ENCODE results near the gene FYN. TPM values are rescaled to one million over a fixed set of nuclear protein-coding genes. Genes with fewer than 3 reads are reported as not detected.
"Not testable (repeated sequence)": the region's sequence is repeated elsewhere in the genome, so short reads cannot be mapped to it uniquely, and the experiment has no call there.

The FYN gene
- total RNA-seq, 1 experiment from 2014 or later = 49.9 TPM

- not testable (repeated sequence) for DNase-seq (ENCODE audit: low read depth)
These were observed 192.2 kb downstream of the FYN start for GRCh38 chr6:111680811-111681609.

- no peak for DNase-seq (ENCODE audit: low read depth)
These were observed 193.1 kb downstream of the FYN start for GRCh38 chr6:111680015-111680712.

DNA sequence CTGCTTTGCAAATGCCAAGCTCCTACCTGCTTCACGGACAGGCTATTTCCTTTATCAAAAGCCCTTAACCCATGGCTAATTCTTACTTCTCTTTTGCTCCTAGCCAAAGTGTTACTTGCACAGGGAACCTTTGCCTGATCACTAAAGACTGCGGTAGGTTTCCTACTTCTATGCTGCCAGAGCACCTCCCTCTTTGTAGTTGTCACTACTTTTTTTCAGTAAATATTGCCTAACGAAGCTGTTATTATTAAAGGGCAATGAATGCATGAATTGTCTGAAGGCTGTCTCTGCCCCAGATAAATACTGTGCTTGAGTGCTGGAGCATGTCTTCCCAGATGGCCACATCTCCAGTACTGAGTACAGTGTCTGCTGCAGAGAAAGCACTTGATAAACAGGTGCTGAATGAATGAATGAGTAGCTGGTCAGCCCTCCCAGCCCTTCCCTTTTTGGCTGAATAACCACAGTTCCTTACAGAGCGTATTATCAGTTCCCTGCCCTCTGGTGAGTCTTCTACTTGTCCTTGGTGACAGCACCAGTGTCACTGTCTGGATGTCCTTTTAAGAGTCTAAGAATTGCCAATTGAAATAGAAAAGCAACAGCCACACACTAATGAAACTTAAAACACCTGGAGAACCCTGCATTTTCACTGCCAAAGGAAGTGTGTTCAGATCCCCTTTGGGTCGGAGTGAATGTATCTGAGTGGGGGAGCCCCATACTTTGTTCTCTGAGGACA is 194.0 kb downstream of the FYN start:
- DNase-seq (ENCODE audit: low read depth) = no peak

DNA sequence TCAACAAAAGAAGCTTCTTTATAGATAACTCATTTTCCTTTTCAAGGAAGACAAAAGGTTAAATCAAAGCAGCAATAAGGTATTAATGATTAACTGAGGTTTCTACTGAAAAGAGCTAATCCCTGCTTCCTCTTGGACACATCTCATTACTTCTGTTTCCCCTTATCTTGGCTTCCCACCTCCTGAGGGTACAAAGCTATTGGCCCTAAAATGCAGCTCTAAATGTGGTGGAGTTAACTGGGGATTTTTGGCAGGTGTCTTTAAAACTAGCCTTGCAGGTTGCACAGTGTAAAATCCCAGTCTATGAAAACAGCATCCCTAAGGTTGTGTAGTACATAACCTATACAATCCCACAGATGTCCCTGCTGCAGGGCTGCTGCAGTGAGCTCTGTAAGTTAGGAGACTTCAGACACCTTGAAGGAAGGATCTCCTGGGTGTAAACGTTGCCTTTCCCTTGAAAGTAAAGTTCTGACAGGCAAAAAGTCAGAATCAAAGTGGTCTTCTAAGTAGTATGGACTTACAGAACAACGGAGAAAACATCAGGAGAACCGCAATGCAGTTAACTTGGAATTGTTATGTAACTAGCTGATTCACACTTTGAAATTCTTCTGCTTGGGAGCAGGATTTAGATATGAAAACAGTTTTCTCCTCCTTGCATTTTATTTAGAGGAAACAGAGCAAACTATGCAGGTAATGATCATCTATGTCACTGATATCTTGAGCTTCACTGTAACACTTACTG is 195.8 kb downstream of the FYN start:
- DNase-seq (ENCODE audit: low read depth) = no peak

DNA sequence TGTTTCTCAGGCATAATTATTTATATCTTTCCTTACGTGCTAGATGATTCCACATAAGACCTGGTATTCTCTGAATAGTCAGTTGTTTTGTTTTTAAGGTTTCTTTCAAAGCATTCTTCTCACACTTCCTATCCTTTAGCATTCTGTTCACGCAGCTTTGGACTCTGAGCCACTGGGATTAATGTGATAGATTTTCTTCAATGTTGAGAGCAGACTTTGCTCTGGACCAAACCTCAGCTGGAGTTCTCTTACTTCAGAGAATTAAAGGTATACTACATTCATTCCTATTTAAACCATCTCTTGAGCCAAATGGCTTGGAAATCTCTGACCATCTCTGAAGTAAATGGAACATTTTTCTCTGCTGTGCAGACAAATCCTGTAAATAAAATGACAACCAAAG is 196.9 kb downstream of the FYN start:
- no peak for DNase-seq (ENCODE audit: low read depth)

DNA sequence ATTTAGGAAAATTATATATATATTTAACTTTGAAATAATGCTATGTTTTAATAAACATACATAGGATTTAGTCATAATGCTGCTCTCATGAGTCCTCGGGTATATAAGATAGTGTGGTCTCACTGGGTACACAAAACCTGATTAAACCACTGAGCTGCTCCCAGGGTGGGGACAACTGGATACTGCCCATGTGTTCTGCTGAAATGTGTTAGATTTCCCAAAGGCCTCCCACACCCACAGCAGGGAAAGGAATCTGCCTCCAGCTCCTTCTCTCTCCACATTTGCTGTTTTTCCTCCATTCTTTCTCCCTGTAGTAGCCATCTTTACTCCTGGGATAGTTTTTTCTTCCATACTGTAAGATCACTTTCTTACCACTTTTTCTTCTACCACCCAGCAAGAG is 198.4 kb downstream of the FYN start:
- DNase-seq (ENCODE audit: low read depth) = no peak

DNA sequence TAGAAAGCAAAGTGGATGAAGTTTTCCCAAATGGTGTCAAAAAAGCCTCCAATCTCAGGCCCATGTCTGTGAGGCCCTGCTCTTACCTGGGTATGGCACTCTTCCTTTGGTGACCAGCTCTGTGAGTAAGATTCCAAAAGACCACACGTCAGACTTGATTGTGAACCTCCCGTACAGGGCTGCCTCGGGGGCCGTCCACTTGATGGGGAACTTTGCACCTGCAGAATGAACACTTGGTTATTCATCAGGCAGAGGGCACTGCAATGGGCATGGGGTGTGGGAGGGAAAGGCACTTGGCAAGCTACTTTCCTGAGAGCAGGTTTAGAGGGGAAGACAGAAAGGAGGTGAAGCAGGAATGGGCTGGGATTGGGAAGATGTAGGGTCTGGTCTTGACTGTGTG is 198.8 kb downstream of the FYN start:
- DNase-seq (ENCODE audit: low read depth) = no peak

GRCh38 chr6:111673937-111674336 is 199.3 kb downstream of the FYN start:
- DNase-seq (ENCODE audit: low read depth) = no peak

DNA sequence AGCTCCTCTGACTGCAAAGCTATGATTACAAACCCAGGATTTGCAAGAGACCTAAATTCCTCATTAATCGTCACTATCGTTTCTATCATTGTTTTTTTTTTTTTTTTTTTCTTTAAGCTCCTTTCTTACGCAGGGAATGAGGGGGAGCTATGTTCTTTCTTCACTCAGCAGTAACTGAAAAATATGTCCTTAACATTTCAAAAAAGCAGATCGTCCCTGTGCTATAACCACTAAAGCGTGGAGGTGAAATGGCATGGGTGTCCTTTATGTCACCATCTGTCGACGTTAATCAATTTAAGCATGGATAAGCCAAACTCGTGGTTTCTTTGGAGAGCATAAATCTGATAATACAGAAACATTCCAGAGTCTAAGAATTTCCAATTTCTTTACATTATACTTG is 199.7 kb downstream of the FYN start:
- no peak for DNase-seq (ENCODE audit: low read depth)

- DNase-seq (ENCODE audit: low read depth) = no peak
These were observed 200.3 kb downstream of the FYN start for GRCh38 chr6:111672761-111673450.

DNA sequence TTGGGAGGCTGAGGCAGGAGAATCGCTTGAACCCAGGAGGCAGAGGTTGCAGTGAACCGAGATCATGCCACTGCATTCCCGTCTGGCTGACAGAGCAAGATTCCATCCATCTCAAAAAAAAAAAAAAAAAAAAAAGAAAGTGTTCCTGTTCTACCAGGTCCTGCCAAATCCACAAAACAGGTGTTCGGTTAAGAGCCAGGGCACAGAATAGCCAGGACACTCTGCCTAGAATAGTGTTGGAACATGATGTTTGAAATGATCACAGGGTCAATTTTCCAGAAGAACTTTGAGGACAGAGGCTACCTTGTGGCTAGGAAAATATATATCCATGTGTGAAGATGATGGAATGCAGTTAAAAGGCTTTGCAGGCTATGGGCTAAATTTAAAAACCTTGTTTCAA is 203.9 kb downstream of the FYN start:
- no peak for DNase-seq (ENCODE audit: low read depth)

DNA sequence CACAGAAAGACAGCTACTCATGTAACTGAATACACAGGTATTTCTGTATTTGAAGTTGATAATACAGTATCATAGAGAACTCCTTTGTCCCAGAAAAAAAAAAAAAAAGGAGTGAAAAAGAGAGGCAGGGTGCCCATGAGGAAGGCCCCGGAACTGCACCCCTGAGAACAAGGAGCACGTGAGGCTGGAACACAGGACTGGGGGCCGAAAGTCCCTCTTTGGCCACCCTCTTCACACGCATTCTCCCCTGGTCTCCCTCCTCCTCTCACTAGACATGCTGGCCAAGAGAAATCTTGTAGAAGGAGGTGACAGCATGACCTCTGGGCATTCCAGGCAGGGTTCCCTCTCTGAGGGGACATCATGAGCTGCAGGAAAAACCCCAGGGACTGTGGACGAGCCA is 204.8 kb downstream of the FYN start:
- DNase-seq (ENCODE audit: low read depth) = no peak

DNA sequence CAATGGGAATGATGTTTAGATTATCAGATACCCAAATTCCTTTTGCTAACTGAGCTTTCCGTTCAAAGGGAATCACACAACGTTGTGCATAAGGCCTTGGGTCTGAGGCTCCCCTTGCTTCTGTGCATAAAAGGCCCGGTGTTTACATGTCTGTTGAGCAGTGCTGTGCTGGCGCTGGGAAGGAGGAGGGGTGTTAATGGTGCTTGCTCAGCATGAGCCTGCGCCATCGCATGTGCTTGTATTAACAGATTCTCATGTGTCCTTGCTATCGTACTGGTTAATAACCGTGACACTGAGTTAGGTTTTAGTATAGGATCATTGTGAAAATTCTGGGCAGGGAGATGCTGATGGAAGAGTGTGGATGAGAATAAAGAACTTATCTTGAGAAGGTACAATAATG is 205.3 kb downstream of the FYN start:
- no peak for DNase-seq (ENCODE audit: low read depth)

DNA sequence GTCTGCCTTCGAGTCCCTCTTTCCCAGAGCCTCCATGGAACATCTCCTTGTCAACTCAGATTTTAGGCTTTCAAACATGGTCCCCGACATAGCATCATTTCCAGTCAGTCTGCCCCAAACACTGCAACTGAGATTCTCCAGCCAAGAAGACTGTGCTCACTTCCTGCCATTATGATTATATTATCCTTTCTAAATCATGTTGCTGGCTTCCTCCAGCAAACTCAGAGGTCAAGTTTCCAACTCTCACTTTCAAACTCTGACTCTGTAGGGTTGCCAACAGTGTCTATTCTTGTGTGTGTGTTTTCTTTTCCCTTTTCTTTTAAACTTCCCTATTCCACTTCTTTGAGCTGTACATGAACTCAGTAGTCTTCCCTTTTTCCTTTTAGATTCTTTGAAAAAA is 206.4 kb downstream of the FYN start:
- no peak for DNase-seq (ENCODE audit: low read depth)

DNA sequence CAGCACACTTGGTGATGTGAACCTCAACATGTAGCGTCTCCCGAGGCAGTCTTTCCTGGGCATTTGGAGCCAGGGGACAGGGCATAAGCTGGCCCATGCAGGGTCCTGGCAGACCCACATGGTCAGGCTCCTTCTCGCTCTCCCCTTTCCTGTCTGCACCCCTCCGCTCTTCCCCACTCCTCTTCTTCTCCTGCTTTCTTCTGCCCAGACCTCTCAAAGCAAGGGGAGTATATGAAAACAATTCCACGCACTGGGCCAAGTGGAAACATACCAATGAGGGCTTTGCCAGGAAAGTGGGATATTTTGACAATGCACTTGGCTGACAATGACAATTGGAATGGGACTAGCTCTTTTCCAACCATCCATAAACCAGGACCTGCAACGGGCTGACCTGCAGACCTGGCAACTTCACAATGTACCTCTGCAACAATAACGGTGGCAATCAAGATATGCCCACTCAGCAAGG is 208.7 kb downstream of the FYN start:
- DNase-seq (ENCODE audit: low read depth) = no peak

- DNase-seq (ENCODE audit: low read depth) = peak; percentile 18
These were observed 209.3 kb downstream of the FYN start for GRCh38 chr6:111663692-111664564.

- DNase-seq (ENCODE audit: low read depth) = no peak
These were observed 210.3 kb downstream of the FYN start for GRCh38 chr6:111662794-111663593.

GRCh38 chr6:111662072-111662793 is 211.0 kb downstream of the FYN start:
- no peak for DNase-seq (ENCODE audit: low read depth)
